HFFc6 (cell line): ENCODE data around the gene NIPBL. TPM values are rescaled to one million over a fixed set of nuclear protein-coding genes. Genes with fewer than 3 reads are reported as not detected.

Experiments
- DNase-seq: peaks from one replicate; pipeline ENCODE4 v3.0.0-alpha.2; 2018
- H3K27ac Mint-ChIP-seq: 2 replicates; pipeline ENCODE4 v1.8.0; 2020; ENCODE audit warnings: mild to moderate bottlenecking, mixed read lengths
- H3K27me3 Mint-ChIP-seq: 2 replicates; pipeline ENCODE4 v1.8.0; 2021; ENCODE audit warnings: mild to moderate bottlenecking, moderate library complexity, mixed read lengths; ENCODE audit not compliant: insufficient read depth
- H3K36me3 Mint-ChIP-seq: 2 replicates; pipeline ENCODE4 v1.8.0; 2021; ENCODE audit warnings: low read depth, mixed read lengths
- H3K4me1 Mint-ChIP-seq: 2 replicates; pipeline ENCODE4 v1.8.0; 2020; ENCODE audit warnings: low read depth, mixed read lengths
- H3K4me3 Mint-ChIP-seq: 2 replicates; pipeline ENCODE4 v1.8.0; 2020; ENCODE audit warnings: mild to moderate bottlenecking, moderate library complexity, mixed read lengths
- H3K9me3 Mint-ChIP-seq: 2 replicates; pipeline ENCODE4 v1.8.0; 2020; ENCODE audit warnings: mild to moderate bottlenecking, mixed read lengths
- total RNA-seq, 6 experiments: library from RNA; stranded (reverse); fragmentation: NEBNext Ultra II Directional; extraction: Animal tissue kit (Norgen Biotek cat#: 25700); gene quantifications; 2 replicates in 1 of 6; 3 replicates in 5 of 6; pipeline ENCODE4 v1.2.3, GENCODE V29; 2021
- TF ChIP-seq, protein P1 (sequence below): fragments of 200-600 bp; sonication (generic); IDR thresholded peaks from 2 replicates; pipeline ENCODE4 v1.5.0; 2021; ENCODE audit warnings: antibody characterized with exemption, mild to moderate bottlenecking

Gene NIPBL
- total RNA-seq, 6 experiments from 2014 or later: 31.6 to 35.7 (median 32.6) TPM

DNA sequence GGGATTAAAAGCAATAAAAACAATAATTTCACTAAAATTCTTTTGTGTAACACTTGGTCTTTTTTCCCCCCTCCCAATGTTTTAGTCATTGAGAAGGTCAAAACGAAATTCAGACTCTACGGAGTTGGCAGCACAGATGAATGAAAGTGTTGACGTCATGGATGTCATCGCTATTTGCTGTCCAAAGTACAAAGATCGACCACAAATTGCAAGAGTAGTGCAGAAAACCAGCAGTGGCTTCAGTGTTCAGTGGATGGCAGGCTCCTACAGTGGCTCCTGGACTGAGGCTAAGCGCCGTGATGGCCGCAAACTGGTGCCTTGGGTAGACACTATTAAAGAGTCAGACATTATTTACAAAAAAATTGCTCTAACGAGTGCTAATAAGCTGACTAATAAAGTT is 187.9 kb downstream of the NIPBL start:
- H3K4me1 Mint-ChIP-seq: no peaks in the 10 kb centered on the region
- no peaks in the 10 kb centered on the region for H3K27me3 Mint-ChIP-seq
- TF ChIP-seq, protein P1, sequence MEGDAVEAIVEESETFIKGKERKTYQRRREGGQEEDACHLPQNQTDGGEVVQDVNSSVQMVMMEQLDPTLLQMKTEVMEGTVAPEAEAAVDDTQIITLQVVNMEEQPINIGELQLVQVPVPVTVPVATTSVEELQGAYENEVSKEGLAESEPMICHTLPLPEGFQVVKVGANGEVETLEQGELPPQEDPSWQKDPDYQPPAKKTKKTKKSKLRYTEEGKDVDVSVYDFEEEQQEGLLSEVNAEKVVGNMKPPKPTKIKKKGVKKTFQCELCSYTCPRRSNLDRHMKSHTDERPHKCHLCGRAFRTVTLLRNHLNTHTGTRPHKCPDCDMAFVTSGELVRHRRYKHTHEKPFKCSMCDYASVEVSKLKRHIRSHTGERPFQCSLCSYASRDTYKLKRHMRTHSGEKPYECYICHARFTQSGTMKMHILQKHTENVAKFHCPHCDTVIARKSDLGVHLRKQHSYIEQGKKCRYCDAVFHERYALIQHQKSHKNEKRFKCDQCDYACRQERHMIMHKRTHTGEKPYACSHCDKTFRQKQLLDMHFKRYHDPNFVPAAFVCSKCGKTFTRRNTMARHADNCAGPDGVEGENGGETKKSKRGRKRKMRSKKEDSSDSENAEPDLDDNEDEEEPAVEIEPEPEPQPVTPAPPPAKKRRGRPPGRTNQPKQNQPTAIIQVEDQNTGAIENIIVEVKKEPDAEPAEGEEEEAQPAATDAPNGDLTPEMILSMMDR: no peak
- no peak overlapping the region for H3K27ac Mint-ChIP-seq
- no peak for DNase-seq
- H3K9me3 Mint-ChIP-seq: no peaks in the 10 kb centered on the region
- H3K36me3 Mint-ChIP-seq: peaks cover 13% of the 10 kb centered on the region
- no peak overlapping the region for H3K4me3 Mint-ChIP-seq

DNA sequence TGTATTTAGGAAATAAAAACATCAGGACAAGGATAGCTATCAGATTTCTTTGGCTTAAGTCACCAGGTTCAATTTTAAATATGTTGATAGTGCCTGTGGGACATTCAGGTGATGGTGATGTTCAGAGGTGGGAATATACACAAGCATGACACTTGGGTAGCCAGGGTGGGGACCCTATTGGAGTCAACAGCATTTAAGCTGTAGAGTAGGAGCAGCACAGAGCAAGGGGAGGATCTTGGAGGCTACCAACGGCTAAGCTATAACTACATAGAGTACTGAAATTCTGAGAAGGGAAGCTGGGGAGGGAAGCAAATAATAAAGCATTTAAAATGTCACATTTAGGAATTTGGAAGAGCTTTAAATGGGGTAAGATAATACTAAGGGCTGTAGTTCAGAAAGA is 194.9 kb downstream of the NIPBL start:
- Mint-ChIP-seq H3K27me3 (no peaks in the 10 kb centered on the region; the same call in 1 of the 2 replicates), H3K4me3 (no peak overlapping the region), H3K27ac (no peak overlapping the region), H3K4me1 (no peaks in the 10 kb centered on the region), H3K9me3 (no peaks in the 10 kb centered on the region), H3K36me3 (no peaks in the 10 kb centered on the region)
- no peak for DNase-seq
- TF ChIP-seq, protein P1: no peak

DNA sequence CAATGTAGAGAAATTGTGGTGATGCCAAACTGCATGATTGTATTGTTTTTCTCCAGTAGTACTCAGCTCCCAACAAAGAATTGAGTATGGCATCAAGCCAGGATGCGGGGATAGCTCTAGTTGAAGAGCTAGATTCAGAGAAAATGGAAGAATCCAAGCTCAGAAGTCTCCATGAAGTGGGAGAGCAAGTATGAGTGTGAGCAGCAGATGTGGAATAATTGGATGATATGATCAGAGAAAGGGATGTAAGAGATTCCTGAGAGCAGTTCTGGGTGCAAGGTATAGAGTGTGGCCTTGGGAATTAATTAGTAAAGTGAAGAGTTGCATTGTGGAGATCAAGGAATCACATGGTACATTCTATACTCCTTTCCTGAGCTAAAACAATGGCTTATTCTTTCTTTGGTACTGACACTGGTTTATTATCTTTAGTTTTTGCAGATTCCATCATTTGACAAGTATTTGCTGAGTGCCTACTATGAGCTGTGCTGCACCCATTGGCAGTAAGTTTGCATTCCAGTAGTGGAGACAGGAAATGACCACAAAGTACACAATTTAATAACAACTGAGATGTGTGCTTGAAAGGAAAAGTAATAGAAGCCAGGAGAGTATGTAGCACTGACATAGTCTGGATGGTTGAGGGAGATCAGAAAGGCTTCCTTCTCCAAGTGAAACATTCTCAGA is 195.5 kb downstream of the NIPBL start:
- H3K27ac Mint-ChIP-seq: no peak overlapping the region
- TF ChIP-seq, protein P1: no peak
- H3K4me3 Mint-ChIP-seq: no peak overlapping the region
- H3K36me3 Mint-ChIP-seq: no peaks in the 10 kb centered on the region
- no peaks in the 10 kb centered on the region for H3K9me3 Mint-ChIP-seq
- peak; percentile 74 for DNase-seq
- no peaks in the 10 kb centered on the region for H3K4me1 Mint-ChIP-seq
- no peaks in the 10 kb centered on the region; the same call in 1 of the 2 replicates for H3K27me3 Mint-ChIP-seq

DNA sequence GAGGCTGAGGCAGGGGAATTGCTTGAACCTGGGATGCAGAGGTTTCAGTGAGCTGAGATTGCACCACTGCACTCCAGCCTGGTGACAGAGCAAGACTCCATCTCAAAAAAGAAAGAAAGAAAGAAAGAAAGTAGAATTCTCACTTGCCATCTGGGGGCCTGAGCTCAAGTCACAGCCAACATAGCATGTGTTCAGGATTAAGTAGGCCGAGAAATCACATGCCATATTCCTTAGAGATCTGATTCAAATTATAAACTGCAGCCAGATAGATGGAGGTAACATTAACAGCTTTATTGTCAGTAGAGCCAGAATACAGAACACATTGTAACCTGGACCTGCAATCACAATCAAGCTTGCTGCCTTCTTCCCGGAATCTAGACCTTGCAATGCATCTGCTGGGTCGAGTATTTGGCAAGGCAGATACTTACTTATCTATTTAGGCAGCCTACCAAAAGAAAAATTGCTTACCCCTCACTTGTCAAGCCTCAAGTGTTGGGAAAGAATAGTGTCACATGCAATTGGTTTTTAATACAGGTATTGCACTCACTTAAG is 198.9 kb downstream of the NIPBL start:
- Mint-ChIP-seq H3K4me1 (no peaks in the 10 kb centered on the region), H3K27ac (no peak overlapping the region), H3K36me3 (peaks cover 14% of the 10 kb centered on the region), H3K4me3 (no peak overlapping the region), H3K9me3 (no peaks in the 10 kb centered on the region), H3K27me3 (no peaks in the 10 kb centered on the region; the same call in 1 of the 2 replicates)
- TF ChIP-seq, protein P1: no peak
- no peak for DNase-seq

DNA sequence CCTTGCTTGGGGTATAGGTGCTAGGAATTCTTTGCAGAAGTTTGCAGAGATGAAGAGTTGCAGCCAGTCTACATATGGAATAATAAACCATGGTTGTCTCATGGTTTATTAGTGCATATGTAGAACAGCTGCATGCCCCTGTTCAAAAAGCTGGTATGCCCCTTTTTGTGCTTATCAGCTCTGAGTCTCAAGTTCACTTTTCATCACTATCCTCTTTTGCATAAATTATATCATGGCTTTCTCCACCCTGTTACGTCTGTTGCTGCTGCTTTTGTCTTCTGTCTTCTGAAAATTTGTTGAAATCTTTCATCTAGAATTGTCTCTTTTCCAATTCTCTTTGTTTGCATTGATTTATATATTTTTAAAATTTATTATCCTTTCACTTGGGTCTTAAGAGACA is 200.6 kb downstream of the NIPBL start:
- H3K36me3 Mint-ChIP-seq: peaks cover 14% of the 10 kb centered on the region
- H3K27ac Mint-ChIP-seq: no peak overlapping the region
- no peak for DNase-seq
- TF ChIP-seq, protein P1: no peak
- H3K4me3 Mint-ChIP-seq: no peak overlapping the region
- H3K4me1 Mint-ChIP-seq: no peaks in the 10 kb centered on the region
- H3K9me3 Mint-ChIP-seq: no peaks in the 10 kb centered on the region
- H3K27me3 Mint-ChIP-seq: no peaks in the 10 kb centered on the region; the same call in none of the 2 replicates
